Coronary artery (tissue), 2 donors: Measurements from ENCODE around the gene FGD4.

Experiments
- DNase-seq: peaks from one replicate; pipeline ENCODE4 v3.0.0-alpha.2; 2017; ENCODE audit warnings: low spot score
- H3K27ac ChIP-seq, 2 donors: fragments of 200-600 bp; sonication (generic); one replicate each; pipeline ENCODE4 v1.5.1; 2016 to 2019
- H3K4me3 ChIP-seq: fragments of 200-600 bp; sonication (generic); 2 replicates; pipeline ENCODE4 v1.5.1; 2016; ENCODE audit warnings: mild to moderate bottlenecking, moderate library complexity
- TF ChIP-seq, protein P1 (sequence below): fragments of 200-600 bp; sonication (generic); IDR thresholded peaks from one replicate; pipeline ENCODE4 v1.5.1; 2019; ENCODE audit warnings: antibody characterized with exemption

The FGD4 gene

DNA sequence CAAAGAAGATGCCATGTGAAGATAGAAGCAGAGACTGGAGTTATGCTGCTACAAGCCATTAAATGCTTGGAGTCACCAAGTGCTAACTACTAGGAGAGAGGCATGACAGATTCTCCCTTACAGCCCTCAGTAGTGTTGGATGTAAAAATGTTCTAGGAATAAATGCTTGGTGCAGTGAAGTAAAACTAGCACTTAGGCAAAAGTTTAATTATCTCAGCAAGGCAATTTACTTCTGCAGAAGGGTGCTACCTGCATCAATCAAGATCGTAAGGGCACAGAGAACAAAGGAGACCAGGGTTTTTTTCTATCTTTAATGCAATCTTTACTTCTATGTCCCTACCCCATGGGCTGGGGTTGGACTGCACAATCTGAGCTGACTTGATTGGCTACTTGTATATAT is 270.2 kb downstream of the FGD4 start:
- H3K4me3 ChIP-seq: no peak overlapping the region
- DNase-seq: no peak
- no peak overlapping the region for H3K27ac ChIP-seq
- TF ChIP-seq, protein P1, sequence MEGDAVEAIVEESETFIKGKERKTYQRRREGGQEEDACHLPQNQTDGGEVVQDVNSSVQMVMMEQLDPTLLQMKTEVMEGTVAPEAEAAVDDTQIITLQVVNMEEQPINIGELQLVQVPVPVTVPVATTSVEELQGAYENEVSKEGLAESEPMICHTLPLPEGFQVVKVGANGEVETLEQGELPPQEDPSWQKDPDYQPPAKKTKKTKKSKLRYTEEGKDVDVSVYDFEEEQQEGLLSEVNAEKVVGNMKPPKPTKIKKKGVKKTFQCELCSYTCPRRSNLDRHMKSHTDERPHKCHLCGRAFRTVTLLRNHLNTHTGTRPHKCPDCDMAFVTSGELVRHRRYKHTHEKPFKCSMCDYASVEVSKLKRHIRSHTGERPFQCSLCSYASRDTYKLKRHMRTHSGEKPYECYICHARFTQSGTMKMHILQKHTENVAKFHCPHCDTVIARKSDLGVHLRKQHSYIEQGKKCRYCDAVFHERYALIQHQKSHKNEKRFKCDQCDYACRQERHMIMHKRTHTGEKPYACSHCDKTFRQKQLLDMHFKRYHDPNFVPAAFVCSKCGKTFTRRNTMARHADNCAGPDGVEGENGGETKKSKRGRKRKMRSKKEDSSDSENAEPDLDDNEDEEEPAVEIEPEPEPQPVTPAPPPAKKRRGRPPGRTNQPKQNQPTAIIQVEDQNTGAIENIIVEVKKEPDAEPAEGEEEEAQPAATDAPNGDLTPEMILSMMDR: no peak

DNA sequence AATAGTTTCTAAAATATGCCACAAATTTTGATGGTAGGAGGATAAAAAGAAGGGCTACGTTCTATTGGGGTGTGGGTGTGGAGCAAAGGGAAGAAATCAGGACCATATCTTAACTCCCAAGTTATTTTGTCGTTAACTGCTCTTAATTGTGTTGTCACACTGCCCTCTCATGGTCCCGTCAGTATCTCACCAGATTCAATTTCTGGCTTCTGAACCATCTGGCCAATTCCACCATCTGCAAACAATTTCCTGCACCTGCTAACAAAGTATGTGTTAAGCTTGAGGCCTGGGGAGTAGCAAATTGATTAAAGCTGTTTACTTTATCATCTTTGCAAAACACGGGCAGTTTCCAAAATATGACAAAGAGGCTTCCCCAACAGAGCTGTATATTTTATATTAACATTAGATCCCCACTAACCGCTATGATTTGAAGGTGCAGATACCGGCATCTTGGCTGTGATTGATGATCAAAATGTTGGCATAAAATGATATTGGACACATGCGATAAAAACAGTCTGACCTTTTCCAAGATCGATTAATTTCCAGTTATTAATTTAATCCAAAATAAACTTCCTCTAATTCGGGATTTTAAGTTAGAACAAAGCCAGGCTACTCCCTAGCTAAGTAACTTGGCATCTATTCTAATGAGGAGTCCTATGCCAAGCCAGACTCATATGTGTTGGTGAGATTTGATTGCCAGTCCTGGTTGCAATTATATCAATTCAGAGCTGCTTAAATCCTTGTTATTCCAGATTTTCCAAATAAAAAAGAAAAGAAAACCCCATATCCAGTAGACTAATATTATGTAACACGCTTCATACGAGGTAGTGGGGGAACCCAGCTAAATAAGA is 272.8 kb downstream of the FGD4 start:
- DNase-seq: no peak
- Histone ChIP-seq H3K4me3 (no peak overlapping the region), H3K27ac (no peak overlapping the region)
- TF ChIP-seq, protein P1: peak; percentile 20

DNA sequence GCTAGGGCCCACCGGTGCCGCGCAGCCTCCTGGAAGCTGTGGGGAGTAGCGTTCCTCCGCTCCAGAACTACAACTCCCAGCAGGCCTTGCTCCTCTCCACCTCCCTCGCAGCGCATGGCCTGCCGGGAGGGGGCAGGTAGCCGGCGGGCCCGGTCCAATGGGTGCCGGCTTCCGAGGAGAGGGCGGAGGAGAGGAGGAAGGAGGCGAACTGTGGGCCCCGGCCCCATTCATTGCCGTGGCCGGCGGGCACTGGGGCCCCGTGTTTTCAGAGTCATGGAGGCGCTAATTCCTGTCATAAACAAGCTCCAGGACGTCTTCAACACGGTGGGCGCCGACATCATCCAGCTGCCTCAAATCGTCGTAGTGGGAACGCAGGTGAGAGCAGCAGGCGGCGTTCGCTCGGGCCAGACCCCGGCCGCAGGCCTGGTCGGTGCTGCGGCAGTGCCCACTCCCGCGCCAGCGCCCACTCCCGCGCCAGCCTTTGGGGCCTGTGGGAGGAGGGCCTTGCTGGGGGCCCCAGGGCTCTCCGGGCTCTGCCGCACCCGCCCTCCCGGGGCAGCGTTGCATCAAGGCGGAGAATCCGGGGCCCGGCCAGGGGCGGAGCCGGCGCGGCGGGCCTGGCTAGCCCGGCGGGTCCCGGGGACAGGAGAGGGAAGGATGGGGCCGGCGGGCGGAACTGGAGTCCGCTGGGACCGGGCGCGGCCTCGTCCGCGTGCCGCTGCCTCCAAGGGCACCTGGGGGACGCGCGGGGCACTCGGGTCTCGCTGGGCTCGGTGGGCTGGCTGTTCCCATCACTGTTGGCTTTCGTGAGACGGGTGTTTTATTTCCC is 279.9 kb downstream of the FGD4 start, which contains the start of gene DNM1L:
DNM1L (plus strand) TSS at position 211 of the 829 bp plus-strand sequence; CDS start at position 274, 63 bp downstream.
- TF ChIP-seq, protein P1: no peak
- Histone ChIP-seq H3K4me3 (peak within 1 kb of the TSS; percentile 77), H3K27ac (peak within 1 kb of the TSS; percentile 94)
- peak; percentile 96 for DNase-seq

DNA sequence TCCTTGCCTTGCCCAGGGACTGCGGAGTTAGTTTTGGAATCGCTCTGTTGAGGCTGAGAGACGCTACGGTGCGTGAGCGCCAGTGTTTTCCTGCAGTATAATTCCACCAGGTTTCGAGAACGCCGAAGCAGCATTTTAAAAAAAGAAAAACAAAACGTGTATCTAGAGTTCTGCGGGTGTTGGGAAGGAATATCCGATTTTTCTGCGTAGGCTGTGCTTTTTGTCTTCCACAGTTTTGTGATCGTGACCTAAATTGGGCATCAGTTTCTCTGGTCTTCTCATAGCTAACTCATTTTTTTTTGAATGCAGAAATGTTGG is 280.5 kb downstream of the FGD4 start:
- TF ChIP-seq, protein P1: no peak
- peak overlapping the region; percentile 77 for H3K4me3 ChIP-seq
- peak overlapping the region; percentile 94 for H3K27ac ChIP-seq
- DNase-seq: no peak

DNA sequence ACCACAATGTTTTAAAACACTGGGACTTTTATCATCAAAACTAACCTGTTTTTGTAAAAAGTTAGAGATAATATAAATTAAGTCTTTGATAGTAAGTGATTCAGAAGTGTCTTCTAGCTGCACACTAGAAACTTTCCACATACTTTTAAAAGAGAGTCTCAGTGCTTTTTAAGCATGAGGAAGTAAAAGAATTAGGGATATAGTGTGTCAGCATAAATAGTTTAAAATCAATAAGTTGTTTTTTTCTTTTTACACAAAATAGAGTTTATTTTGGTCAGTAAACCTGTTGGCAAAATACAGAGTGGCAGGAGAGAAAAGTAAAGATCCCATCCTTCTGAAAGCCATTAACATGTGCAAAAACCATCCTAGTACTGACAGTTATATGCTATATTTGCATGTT is 281.4 kb downstream of the FGD4 start:
- H3K27ac ChIP-seq: peak overlapping the region; percentile 94
- TF ChIP-seq, protein P1: no peak
- DNase-seq: no peak
- peak overlapping the region; percentile 77 for H3K4me3 ChIP-seq

DNA sequence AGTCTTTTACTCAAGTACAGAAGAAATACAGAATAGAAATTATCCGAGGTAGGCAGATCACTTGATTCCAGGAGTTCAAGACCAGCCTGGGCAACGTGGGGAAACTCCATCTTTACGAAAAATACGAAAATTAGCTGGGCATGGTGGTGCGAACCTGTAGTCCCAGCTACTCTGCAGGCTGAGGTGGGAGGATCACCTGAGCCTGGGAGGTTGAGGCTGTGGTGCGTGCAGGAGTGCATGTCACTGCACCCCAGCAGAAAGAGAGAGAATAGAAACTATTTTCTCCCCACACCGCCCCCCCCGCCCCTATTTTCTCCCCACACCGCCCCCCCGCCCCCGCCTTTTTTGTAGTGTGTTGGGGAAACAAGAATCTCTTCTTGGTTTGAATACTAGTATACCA is 281.9 kb downstream of the FGD4 start:
- Histone ChIP-seq H3K27ac (peak overlapping the region in 1 of 2 donors; percentile 94), H3K4me3 (no peak overlapping the region)
- TF ChIP-seq, protein P1: no peak
- no peak for DNase-seq
